Epithelial cell of prostate (primary cell): ENCODE results near the gene KCNK15.
A peak's percentile ranks its signal among the peaks of the same experiment; 100 is the strongest.

ENCODE experiments used
- DNase-seq: peaks from one replicate; pipeline ENCODE4 v3.0.0-alpha.2; 2011; ENCODE audit warnings: low read depth, low spot score
- H3K27ac ChIP-seq: fragments of 450-650 bp; 2 replicates; pipeline ENCODE4 v1.5.1; 2017; ENCODE audit warnings: mild to moderate bottlenecking

KCNK15 gene

GRCh38 chr20:44714701-44715498 is 30.8 kb upstream of the KCNK15 start, which contains the start of gene CCN5:
Gene CCN5 (plus strand): TSS chr20:44715369. CDS start chr20:44715391, 22 bp downstream.
- H3K27ac ChIP-seq = no peak within 1 kb of the TSS
- DNase-seq = no peak

- H3K27ac ChIP-seq = no peak overlapping the region
- DNase-seq = no peak
Observed at GRCh38 chr20:44715499-44716308, 30.0 kb upstream of the KCNK15 start.

GRCh38 chr20:44716309-44717106 is 29.2 kb upstream of the KCNK15 start:
- H3K27ac ChIP-seq = no peak overlapping the region
- DNase-seq = no peak

GRCh38 chr20:44717986-44718385 is 27.7 kb upstream of the KCNK15 start:
- no peak overlapping the region for H3K27ac ChIP-seq
- no peak for DNase-seq

- DNase-seq = no peak
- no peak overlapping the region for H3K27ac ChIP-seq
Observed at GRCh38 chr20:44719841-44720240, 25.8 kb upstream of the KCNK15 start.

GRCh38 chr20:44720621-44720996 is 25.1 kb upstream of the KCNK15 start:
- peak overlapping the region; percentile 65 for H3K27ac ChIP-seq
- no peak for DNase-seq

- peak overlapping the region; percentile 65 for H3K27ac ChIP-seq
- peak; percentile 53 for DNase-seq
Observed at GRCh38 chr20:44720997-44721784, 24.5 kb upstream of the KCNK15 start.

- peak overlapping the region; percentile 65 for H3K27ac ChIP-seq
- no peak for DNase-seq
Observed at GRCh38 chr20:44721785-44722054, 23.9 kb upstream of the KCNK15 start.

- H3K27ac ChIP-seq = no peak overlapping the region
- no peak for DNase-seq
Observed at GRCh38 chr20:44722990-44723389, 22.7 kb upstream of the KCNK15 start.

GRCh38 chr20:44723391-44723790 is 22.3 kb upstream of the KCNK15 start:
- H3K27ac ChIP-seq = no peak overlapping the region
- DNase-seq = no peak

- DNase-seq = no peak
- H3K27ac ChIP-seq = no peak overlapping the region
Observed at GRCh38 chr20:44723798-44724362, 21.8 kb upstream of the KCNK15 start.

- no peak overlapping the region for H3K27ac ChIP-seq
- DNase-seq = no peak
Observed at GRCh38 chr20:44724423-44725091, 21.1 kb upstream of the KCNK15 start.

- DNase-seq = no peak
- H3K27ac ChIP-seq = no peak overlapping the region
Observed at GRCh38 chr20:44725837-44726236, 19.8 kb upstream of the KCNK15 start.

- H3K27ac ChIP-seq = no peak overlapping the region
- no peak for DNase-seq
Observed at GRCh38 chr20:44727039-44727438, 18.6 kb upstream of the KCNK15 start.

- H3K27ac ChIP-seq = no peak overlapping the region
- DNase-seq = no peak
Observed at GRCh38 chr20:44727651-44728050, 18.0 kb upstream of the KCNK15 start.

GRCh38 chr20:44728801-44729443 is 16.7 kb upstream of the KCNK15 start:
- peak overlapping the region; percentile 32 for H3K27ac ChIP-seq
- peak; percentile 64 for DNase-seq

GRCh38 chr20:44730441-44730840 is 15.2 kb upstream of the KCNK15 start:
- H3K27ac ChIP-seq = peak overlapping the region; percentile 52
- DNase-seq = peak; percentile 74

- no peak for DNase-seq
- no peak overlapping the region for H3K27ac ChIP-seq
Observed at GRCh38 chr20:44731657-44732056, 14.0 kb upstream of the KCNK15 start.

- no peak for DNase-seq
- no peak overlapping the region for H3K27ac ChIP-seq
Observed at GRCh38 chr20:44732327-44732726, 13.3 kb upstream of the KCNK15 start.
